Endodermal cell (in vitro differentiated cells): ENCODE measurements around the gene LIN28A. TPM values are rescaled to one million over a fixed set of nuclear protein-coding genes. Genes with fewer than 3 reads are reported as not detected.
"Not testable (repeated sequence)": the region's sequence is repeated elsewhere in the genome, so short reads cannot be mapped to it uniquely, and the experiment has no call there.

Experiments used
- DNase-seq: peaks from one replicate; pipeline ENCODE4 v3.0.0-alpha.2; 2017
- H3K27ac ChIP-seq: 2 replicates; pipeline ENCODE4 v1.5.1; 2013; ENCODE audit warnings: mild to moderate bottlenecking, low read depth, low read length, moderate library complexity
- H3K27me3 ChIP-seq: 2 replicates; pipeline ENCODE4 v1.6.1; 2013; ENCODE audit warnings: mild to moderate bottlenecking, low read length, moderate library complexity; ENCODE audit not compliant: insufficient read depth, control insufficient read depth, poor library complexity, severe bottlenecking
- H3K36me3 ChIP-seq: 2 replicates; pipeline ENCODE4 v1.7.0; 2013; ENCODE audit warnings: mild to moderate bottlenecking, low read length, moderate library complexity; ENCODE audit not compliant: control insufficient read depth, insufficient read depth
- H3K4me1 ChIP-seq: one replicate; pipeline ENCODE4 v1.7.0; 2013; ENCODE audit warnings: low read length; ENCODE audit not compliant: control insufficient read depth, insufficient read depth
- H3K4me3 ChIP-seq: 2 replicates; pipeline ENCODE4 v1.5.1; 2013; ENCODE audit warnings: mild to moderate bottlenecking, low read length, moderate library complexity
- H3K9ac ChIP-seq: 2 replicates; pipeline ENCODE4 v1.6.1; 2013; ENCODE audit warnings: mild to moderate bottlenecking, low read length, moderate library complexity; ENCODE audit not compliant: poor library complexity, severe bottlenecking; ENCODE audit errors: extremely low read depth
- H3K9me3 ChIP-seq: 2 replicates; pipeline ENCODE4 v1.6.1; 2013; ENCODE audit warnings: mild to moderate bottlenecking, low read length, moderate library complexity; ENCODE audit not compliant: control insufficient read depth
- H3K27ac Mint-ChIP-seq: 2 replicates; pipeline ENCODE4 v1.8.0; 2020; ENCODE audit warnings: mixed read lengths
- H3K27me3 Mint-ChIP-seq: 2 replicates; pipeline ENCODE4 v1.8.0; 2021; ENCODE audit warnings: mild to moderate bottlenecking, mixed read lengths; ENCODE audit not compliant: insufficient read depth
- H3K36me3 Mint-ChIP-seq: 2 replicates; pipeline ENCODE4 v1.8.0; 2020; ENCODE audit warnings: low read depth, mixed read lengths
- H3K4me1 Mint-ChIP-seq: 2 replicates; pipeline ENCODE4 v1.8.0; 2020; ENCODE audit warnings: mixed read lengths
- H3K4me3 Mint-ChIP-seq: 2 replicates; pipeline ENCODE4 v1.8.0; 2020; ENCODE audit warnings: mild to moderate bottlenecking, moderate library complexity, mixed read lengths
- H3K9me3 Mint-ChIP-seq: 2 replicates; pipeline ENCODE4 v1.8.0; 2020; ENCODE audit warnings: mild to moderate bottlenecking, mixed read lengths
- WGBS, 2 experiments: methylation state at CpG; one replicate each; pipeline versions ENCODE4 v1.1.5 to v1.1.7; 2013; ENCODE audit warnings: missing lambda C conversion rate in 2 of 2, mixed read lengths in 1 of 2; ENCODE audit not compliant: insufficient coverage in 1 of 2, insufficient read length in 1 of 2; 5-methylcytosine and 5-hydroxymethylcytosine counted together
- total RNA-seq, 2 donors: library from RNA; stranded (reverse); fragmentation: NEBNext Ultra II Directional in 1 of 2; extraction: Animal tissue kit (Norgen Biotek cat#: 25700) in 1 of 2; gene quantifications; 2 replicates in 1 of 2; 3 replicates in 1 of 2; pipeline ENCODE4 v1.2.1, GENCODE V29; 2021
- TF ChIP-seq, protein P1 (sequence below): fragments of 200-600 bp; sonication (generic); conservative IDR thresholded peaks from 2 replicates; pipeline ENCODE4 v1.5.0; 2021; ENCODE audit warnings: antibody characterized with exemption, mild to moderate bottlenecking

Gene LIN28A
- total RNA-seq, 2 donors from 2014 or later, result 867 to 1,041 TPM

DNA sequence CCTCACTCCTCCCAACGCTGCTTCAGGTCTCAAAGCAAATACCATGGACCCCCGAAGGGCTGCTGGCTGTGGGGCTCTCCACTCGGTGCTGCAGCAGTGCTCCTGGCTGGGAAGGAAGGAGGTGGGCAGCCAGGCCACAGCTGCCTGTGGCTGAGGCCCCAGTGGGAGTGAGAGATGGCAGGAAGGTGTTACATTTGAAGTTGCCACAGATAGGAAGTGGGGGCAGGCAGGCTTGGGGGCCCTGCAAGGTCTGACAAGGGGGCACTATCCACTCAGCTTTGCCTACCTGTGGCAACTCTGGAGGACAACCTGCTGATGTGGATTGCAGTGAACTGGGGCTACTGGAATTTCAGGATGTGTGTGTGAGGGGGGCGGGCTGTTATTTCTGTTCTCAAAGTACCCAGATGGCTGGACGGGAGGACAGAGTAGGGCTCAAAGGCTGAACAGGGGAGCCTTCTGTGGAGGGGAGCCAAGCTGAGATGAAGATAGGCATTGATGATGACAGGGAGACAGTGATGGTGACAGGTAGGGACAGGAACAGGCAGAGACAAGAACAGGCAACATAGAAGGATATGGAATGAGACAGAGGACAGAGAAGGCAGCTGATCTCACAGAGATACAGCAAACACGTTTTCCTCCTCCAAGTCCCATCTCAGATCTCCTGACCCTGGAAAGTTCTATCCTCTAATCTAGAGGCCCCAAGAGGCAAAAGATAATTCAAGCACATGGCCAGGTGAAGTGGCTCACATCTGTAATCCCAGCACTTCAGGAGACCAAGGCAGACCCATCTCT, 39.8 kb upstream of the LIN28A start:
- H3K9me3 ChIP-seq, result peaks cover 7% of the 10 kb centered on the region
- TF ChIP-seq, protein P1, sequence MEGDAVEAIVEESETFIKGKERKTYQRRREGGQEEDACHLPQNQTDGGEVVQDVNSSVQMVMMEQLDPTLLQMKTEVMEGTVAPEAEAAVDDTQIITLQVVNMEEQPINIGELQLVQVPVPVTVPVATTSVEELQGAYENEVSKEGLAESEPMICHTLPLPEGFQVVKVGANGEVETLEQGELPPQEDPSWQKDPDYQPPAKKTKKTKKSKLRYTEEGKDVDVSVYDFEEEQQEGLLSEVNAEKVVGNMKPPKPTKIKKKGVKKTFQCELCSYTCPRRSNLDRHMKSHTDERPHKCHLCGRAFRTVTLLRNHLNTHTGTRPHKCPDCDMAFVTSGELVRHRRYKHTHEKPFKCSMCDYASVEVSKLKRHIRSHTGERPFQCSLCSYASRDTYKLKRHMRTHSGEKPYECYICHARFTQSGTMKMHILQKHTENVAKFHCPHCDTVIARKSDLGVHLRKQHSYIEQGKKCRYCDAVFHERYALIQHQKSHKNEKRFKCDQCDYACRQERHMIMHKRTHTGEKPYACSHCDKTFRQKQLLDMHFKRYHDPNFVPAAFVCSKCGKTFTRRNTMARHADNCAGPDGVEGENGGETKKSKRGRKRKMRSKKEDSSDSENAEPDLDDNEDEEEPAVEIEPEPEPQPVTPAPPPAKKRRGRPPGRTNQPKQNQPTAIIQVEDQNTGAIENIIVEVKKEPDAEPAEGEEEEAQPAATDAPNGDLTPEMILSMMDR, result no peak
- Mint-ChIP-seq H3K9me3 (peaks cover 8% of the 10 kb centered on the region), H3K27ac (no peak overlapping the region), H3K27me3 (peaks cover 13% of the 10 kb centered on the region), H3K4me3 (no peak overlapping the region), H3K4me1 (peaks cover 8% of the 10 kb centered on the region), H3K36me3 (no peaks in the 10 kb centered on the region)
- WGBS, 2 experiments, result 82 to 88% methylated on average over 4 to 6 of the region's 6 CpGs
- no peaks in the 10 kb centered on the region for H3K4me1 ChIP-seq
- no peaks in the 10 kb centered on the region for H3K27me3 ChIP-seq
- no peaks in the 10 kb centered on the region for H3K36me3 ChIP-seq
- no peak overlapping the region for H3K27ac ChIP-seq
- H3K9ac ChIP-seq, result no peak overlapping the region
- H3K4me3 ChIP-seq, result no peak overlapping the region
- no peak for DNase-seq

DNA sequence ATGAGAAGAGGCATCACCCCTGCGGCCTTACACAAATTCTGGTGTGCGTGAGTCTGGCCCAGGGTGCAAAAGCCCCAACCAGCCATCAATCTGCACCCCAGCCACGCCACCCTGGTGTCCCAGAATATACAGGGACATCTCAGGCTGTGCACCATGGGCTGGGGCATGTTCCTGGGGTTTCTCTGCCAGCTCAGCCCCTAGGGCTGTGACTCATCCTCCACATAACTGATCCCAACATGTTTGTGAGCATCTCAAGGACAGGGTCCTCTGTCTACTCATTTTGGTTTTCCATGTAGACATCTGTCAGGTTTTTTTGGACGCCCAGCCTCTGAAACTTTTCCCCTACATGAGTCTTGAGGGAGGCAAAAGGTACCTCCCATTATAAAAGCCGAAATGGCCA, 38.6 kb upstream of the LIN28A start:
- no peaks in the 10 kb centered on the region for H3K4me1 ChIP-seq
- TF ChIP-seq, protein P1, result no peak
- H3K27ac ChIP-seq, result no peak overlapping the region
- no peak overlapping the region for H3K4me3 ChIP-seq
- no peaks in the 10 kb centered on the region for H3K36me3 Mint-ChIP-seq
- DNase-seq, result no peak
- H3K9me3 ChIP-seq, result peaks cover 7% of the 10 kb centered on the region
- H3K9me3 Mint-ChIP-seq, result peaks cover 8% of the 10 kb centered on the region
- H3K27me3 ChIP-seq, result no peaks in the 10 kb centered on the region
- H3K27me3 Mint-ChIP-seq, result peaks cover 7% of the 10 kb centered on the region
- no peak overlapping the region for H3K27ac Mint-ChIP-seq
- H3K9ac ChIP-seq, result no peak overlapping the region
- H3K36me3 ChIP-seq, result no peaks in the 10 kb centered on the region
- 90 to 100% methylated on average over 2 to 5 of the region's 5 CpGs for WGBS, 2 experiments
- H3K4me3 Mint-ChIP-seq, result no peak overlapping the region
- peaks cover 8% of the 10 kb centered on the region for H3K4me1 Mint-ChIP-seq

GRCh38 chr1:26372611-26373010, 38.0 kb upstream of the LIN28A start, which contains the start of gene ZNF683:
TSS of gene ZNF683 (minus strand) at chr1:26372750. CDS start at chr1:26368571, 4,179 bp downstream.
- not testable (repeated sequence) for H3K9me3 ChIP-seq, H3K27ac Mint-ChIP-seq, H3K9me3 Mint-ChIP-seq

More at GRCh38 chr1:26372611-26373010, 38.0 kb upstream of the LIN28A start, which contains the start of gene ZNF683:
- WGBS, 2 experiments, result 85 to 94% methylated on average over 3 of the region's 3 CpGs
- H3K4me3 Mint-ChIP-seq, DNase-seq, H3K36me3 Mint-ChIP-seq, H3K36me3 ChIP-seq, H3K27ac ChIP-seq, H3K27me3 ChIP-seq, H3K9ac ChIP-seq, H3K4me1 ChIP-seq, H3K4me1 Mint-ChIP-seq, H3K4me3 ChIP-seq, H3K27me3 Mint-ChIP-seq: not testable (repeated sequence)
